HepG2 (cell line): Measurements from ENCODE around the gene CYCS. TPM values are rescaled to one million over a fixed set of nuclear protein-coding genes. Genes with fewer than 3 reads are reported as not detected.

Experiments
- BCL3 ChIP-seq: sonication (generic); formaldehyde crosslinking; IDR thresholded peaks from 2 replicates; pipeline ENCODE4 v1.5.1; 2020; ENCODE audit warnings: mild to moderate bottlenecking, missing genetic modification reagents, moderate library complexity
- CBX1 ChIP-seq: IDR thresholded peaks from one replicate; pipeline ENCODE4 v1.6.1; 2016; ENCODE audit warnings: antibody characterized with exemption, low read depth
- ELK4 ChIP-seq: sonication (generic); formaldehyde crosslinking; IDR thresholded peaks from 2 replicates; pipeline ENCODE4 v1.9.0; 2021; ENCODE audit warnings: missing genetic modification reagents, borderline replicate concordance
- GMEB2 ChIP-seq: IDR thresholded peaks from 2 replicates; pipeline ENCODE4 v1.6.1; 2016; ENCODE audit warnings: missing biosample characterization, missing genetic modification reagents, low read depth
- JARID2 ChIP-seq: sonication (generic); formaldehyde crosslinking; IDR thresholded peaks from 2 replicates; pipeline ENCODE4 v1.8.1; 2023; ENCODE audit warnings: missing genetic modification reagents, inconsistent platforms; ENCODE audit not compliant: insufficient replicate concordance
- KDM1A ChIP-seq: IDR thresholded peaks from 2 replicates; pipeline ENCODE4 v1.6.1; 2016; ENCODE audit warnings: missing compliant biosample characterization
- KDM5B ChIP-seq: sonication (generic); formaldehyde crosslinking; IDR thresholded peaks from 2 replicates; pipeline ENCODE4 v1.4.0; 2020; ENCODE audit warnings: missing genetic modification reagents, mild to moderate bottlenecking, borderline replicate concordance
- KLF16 ChIP-seq, 2 experiments: sonication (generic) in 1 of 2; formaldehyde crosslinking in 1 of 2; IDR thresholded peaks; 2 replicates each; pipeline versions ENCODE4 v1.6.1 to v1.8.0; 2016 to 2023; ENCODE audit warnings: missing genetic modification reagents in 2 of 2, missing compliant biosample characterization in 1 of 2
- MED1 ChIP-seq: sonication (generic); formaldehyde crosslinking; IDR thresholded peaks from 2 replicates; pipeline ENCODE4 v1.4.0; 2020; ENCODE audit warnings: missing genetic modification reagents
- NFIC ChIP-seq: IDR thresholded peaks from 2 replicates; pipeline ENCODE4 v1.6.1; 2012; ENCODE audit warnings: mild to moderate bottlenecking, low read length, inconsistent platforms
- RFX1 ChIP-seq: fragments of 450-650 bp; IDR thresholded peaks from 2 replicates; pipeline ENCODE4 v1.6.1; 2017
- TFDP1 ChIP-seq: IDR thresholded peaks from 2 replicates; pipeline ENCODE4 v1.6.1; 2016; ENCODE audit warnings: missing compliant biosample characterization, missing genetic modification reagents, borderline replicate concordance
- ZFX ChIP-seq: sonication (generic); formaldehyde crosslinking; IDR thresholded peaks from 2 replicates; pipeline ENCODE4 v1.4.0; 2020; ENCODE audit warnings: mild to moderate bottlenecking, low read depth, missing genetic modification reagents, moderate library complexity
- ZNF160 ChIP-seq: sonication (generic); formaldehyde crosslinking; IDR thresholded peaks from 2 replicates; pipeline ENCODE4 v1.8.0; 2022; ENCODE audit warnings: mild to moderate bottlenecking, inconsistent platforms, missing genetic modification reagents
- ZNF577 ChIP-seq: sonication (generic); formaldehyde crosslinking; IDR thresholded peaks from 2 replicates; pipeline ENCODE4 v1.4.0; 2020; ENCODE audit warnings: mild to moderate bottlenecking, low read depth, missing genetic modification reagents, borderline replicate concordance
- polyA plus RNA-seq, 8 experiments: library from polyadenylated mRNA; depleted of rRNA in 3 of 8; stranded (reverse) in 7 of 8; unstranded in 1 of 8; fragments of >200 nt; fragmentation: Illumina TruSeq in 4 of 8; extraction: Trizol in 4 of 8; gene quantifications; 2 replicates each; pipeline versions ENCODE4 v1.2.1 to v1.2.3, GENCODE V29; 2011 to 2016; ENCODE audit warnings: low read depth in 4 of 8, missing spikeins in 1 of 8, mixed read lengths in 1 of 8; ENCODE audit not compliant: insufficient read depth in 1 of 8
- total RNA-seq, 5 experiments: library from RNA; depleted of rRNA; stranded (reverse); fragments of >200 nt; fragmentation: Illumina TruSeq; extraction: Trizol; gene quantifications; 2 replicates each; pipeline ENCODE4 v1.2.3, GENCODE V29; 2016; ENCODE audit warnings: low read depth in 1 of 5
- TF ChIP-seq, protein P1 (sequence below): sonication (generic); formaldehyde crosslinking; IDR thresholded peaks from 2 replicates; pipeline ENCODE4 v1.4.0; 2020; ENCODE audit warnings: missing genetic modification reagents, borderline replicate concordance
- TF ChIP-seq, protein P2 (sequence below): sonication (generic); formaldehyde crosslinking; IDR thresholded peaks from 2 replicates; pipeline ENCODE4 v1.4.0; 2020; ENCODE audit warnings: mild to moderate bottlenecking, missing genetic modification reagents

Gene CYCS
- total and polyA plus RNA-seq, 2 of the 13 experiments (the other 11 are each of a cell fraction or from before 2014, with no cell fraction given), result 35.9 to 202 TPM

DNA sequence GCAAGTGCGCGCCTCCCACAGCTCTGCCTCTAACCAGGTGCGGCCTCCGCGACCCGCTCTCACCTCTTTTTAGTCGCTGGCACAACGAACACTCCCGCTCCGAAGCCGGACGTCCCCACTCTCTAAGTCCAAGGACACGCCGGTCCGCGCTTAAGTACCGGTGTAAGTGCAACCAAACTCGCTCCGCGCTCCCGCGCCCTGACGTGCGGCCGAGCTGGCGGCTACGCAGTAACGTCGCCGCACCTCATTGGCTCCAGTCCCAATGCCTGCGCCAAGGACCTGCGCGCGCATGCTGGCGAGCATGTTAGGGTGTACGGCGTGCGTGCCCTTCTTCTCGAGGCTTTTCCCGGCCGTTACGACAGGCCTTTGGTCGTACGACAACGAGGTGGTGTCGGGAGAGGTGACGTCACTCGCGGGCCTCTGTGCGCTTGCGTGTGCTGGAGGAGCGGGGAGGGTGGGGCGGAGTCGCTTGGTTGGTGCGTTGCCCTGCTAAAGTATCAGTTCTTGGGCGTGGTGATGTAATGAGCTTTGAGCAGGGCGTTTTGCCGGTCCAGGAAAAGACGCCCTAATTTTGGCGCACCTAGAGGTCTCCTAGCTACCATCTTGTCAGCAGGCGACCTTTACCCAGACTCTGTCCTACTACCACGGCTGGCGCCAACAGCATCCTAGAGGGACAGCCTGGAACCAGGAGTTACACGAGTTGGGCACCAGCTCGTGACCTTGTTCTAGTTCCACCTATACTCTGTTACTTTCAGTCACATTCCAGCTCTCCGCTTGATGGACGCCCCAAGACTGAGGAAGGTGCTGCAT, at the start of gene CYCS (continued):
- TF ChIP-seq MED1, result peak; percentile 72; the same call in 1 of the 2 replicates
- TF ChIP-seq KLF16 (CRISPR knock-in tag; IDR thresholded peaks at IDR 0.05), result peak in 1 of 2 experiments; percentile 89; a peak in 2 of 4 replicates
- peak; percentile 76 for TF ChIP-seq KDM5B (CRISPR knock-in tag)
- TF ChIP-seq NFIC, result no peak
- no peak for TF ChIP-seq JARID2 (CRISPR knock-in tag)
- TF ChIP-seq, protein P1, sequence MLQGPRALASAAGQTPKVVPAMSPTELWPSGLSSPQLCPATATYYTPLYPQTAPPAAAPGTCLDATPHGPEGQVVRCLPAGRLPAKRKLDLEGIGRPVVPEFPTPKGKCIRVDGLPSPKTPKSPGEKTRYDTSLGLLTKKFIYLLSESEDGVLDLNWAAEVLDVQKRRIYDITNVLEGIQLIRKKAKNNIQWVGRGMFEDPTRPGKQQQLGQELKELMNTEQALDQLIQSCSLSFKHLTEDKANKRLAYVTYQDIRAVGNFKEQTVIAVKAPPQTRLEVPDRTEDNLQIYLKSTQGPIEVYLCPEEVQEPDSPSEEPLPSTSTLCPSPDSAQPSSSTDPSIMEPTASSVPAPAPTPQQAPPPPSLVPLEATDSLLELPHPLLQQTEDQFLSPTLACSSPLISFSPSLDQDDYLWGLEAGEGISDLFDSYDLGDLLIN (CRISPR knock-in tag), result peak; percentile 82; the same call in 1 of the 2 replicates
- TF ChIP-seq ZNF577, result no peak
- peak; percentile 99 for TF ChIP-seq TFDP1 (CRISPR knock-in tag)
- peak; percentile 53; the same call in 1 of the 2 replicates for TF ChIP-seq ZNF160 (CRISPR knock-in tag)
- peak; percentile 65; the same call in 1 of the 2 replicates for TF ChIP-seq BCL3 (CRISPR knock-in tag)
- no peak for TF ChIP-seq ELK4 (CRISPR knock-in tag)
- TF ChIP-seq GMEB2, result peak; percentile 98
- TF ChIP-seq, protein P2, sequence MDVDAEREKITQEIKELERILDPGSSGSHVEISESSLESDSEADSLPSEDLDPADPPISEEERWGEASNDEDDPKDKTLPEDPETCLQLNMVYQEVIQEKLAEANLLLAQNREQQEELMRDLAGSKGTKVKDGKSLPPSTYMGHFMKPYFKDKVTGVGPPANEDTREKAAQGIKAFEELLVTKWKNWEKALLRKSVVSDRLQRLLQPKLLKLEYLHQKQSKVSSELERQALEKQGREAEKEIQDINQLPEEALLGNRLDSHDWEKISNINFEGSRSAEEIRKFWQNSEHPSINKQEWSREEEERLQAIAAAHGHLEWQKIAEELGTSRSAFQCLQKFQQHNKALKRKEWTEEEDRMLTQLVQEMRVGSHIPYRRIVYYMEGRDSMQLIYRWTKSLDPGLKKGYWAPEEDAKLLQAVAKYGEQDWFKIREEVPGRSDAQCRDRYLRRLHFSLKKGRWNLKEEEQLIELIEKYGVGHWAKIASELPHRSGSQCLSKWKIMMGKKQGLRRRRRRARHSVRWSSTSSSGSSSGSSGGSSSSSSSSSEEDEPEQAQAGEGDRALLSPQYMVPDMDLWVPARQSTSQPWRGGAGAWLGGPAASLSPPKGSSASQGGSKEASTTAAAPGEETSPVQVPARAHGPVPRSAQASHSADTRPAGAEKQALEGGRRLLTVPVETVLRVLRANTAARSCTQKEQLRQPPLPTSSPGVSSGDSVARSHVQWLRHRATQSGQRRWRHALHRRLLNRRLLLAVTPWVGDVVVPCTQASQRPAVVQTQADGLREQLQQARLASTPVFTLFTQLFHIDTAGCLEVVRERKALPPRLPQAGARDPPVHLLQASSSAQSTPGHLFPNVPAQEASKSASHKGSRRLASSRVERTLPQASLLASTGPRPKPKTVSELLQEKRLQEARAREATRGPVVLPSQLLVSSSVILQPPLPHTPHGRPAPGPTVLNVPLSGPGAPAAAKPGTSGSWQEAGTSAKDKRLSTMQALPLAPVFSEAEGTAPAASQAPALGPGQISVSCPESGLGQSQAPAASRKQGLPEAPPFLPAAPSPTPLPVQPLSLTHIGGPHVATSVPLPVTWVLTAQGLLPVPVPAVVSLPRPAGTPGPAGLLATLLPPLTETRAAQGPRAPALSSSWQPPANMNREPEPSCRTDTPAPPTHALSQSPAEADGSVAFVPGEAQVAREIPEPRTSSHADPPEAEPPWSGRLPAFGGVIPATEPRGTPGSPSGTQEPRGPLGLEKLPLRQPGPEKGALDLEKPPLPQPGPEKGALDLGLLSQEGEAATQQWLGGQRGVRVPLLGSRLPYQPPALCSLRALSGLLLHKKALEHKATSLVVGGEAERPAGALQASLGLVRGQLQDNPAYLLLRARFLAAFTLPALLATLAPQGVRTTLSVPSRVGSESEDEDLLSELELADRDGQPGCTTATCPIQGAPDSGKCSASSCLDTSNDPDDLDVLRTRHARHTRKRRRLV, result peak; percentile 64
- TF ChIP-seq KDM1A (CRISPR knock-in tag), result no peak
- peak; percentile 95 for TF ChIP-seq CBX1
- peak; percentile 23; the same call in 1 of the 2 replicates for TF ChIP-seq RFX1
- TF ChIP-seq ZFX (CRISPR knock-in tag), result peak; percentile 95
